ENCODE results near the gene EEF1A1.

DNA sequence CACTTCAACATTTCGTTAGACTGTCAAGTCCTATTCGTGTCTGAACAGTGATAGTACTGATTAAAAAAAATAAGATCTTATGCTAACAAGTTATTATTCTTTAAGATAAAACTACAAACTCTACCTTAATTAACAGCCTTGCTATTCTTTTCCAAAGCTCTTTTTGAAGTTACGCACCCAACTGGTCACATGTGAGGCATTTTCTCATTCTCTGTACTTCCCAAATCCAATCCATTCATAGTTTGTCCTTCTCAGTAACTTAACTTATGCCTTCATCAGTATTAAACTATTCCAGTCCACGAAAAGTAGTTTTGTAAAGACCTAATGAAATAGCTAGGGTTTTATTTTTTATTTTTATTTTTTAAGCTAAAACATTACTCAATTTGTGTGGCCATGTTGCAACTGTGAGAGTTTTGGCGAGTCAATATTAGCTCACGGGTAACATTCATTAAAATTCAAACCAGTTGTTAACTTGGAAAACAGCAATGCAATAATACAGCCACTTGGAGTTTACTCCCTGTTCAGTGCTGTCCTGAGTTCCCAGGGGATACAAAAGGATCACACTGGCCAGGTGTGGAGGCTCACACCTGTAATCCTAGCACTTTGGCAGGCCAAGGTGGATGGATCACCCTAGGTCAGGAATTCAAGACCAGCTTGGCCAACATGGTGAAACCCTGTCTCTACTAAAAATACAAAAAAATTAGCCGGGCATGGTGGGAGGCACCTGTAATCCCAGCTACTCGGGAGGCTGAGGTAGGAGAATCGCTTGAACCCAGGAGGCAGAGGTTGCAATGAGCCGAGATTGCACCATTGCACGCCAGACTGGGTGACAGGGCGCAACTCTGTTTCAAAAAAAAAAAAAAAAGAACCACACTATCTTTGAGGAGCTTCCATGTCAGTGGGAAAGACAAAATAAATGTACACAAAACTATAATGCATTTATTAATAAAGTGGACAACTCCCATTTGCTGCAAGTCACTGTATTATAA, 27.9 kb upstream of the EEF1A1 start:
- no peak for TF ChIP-seq POLR2A (IDR thresholded peaks at IDR 0.05)
- TF ChIP-seq, protein P1, sequence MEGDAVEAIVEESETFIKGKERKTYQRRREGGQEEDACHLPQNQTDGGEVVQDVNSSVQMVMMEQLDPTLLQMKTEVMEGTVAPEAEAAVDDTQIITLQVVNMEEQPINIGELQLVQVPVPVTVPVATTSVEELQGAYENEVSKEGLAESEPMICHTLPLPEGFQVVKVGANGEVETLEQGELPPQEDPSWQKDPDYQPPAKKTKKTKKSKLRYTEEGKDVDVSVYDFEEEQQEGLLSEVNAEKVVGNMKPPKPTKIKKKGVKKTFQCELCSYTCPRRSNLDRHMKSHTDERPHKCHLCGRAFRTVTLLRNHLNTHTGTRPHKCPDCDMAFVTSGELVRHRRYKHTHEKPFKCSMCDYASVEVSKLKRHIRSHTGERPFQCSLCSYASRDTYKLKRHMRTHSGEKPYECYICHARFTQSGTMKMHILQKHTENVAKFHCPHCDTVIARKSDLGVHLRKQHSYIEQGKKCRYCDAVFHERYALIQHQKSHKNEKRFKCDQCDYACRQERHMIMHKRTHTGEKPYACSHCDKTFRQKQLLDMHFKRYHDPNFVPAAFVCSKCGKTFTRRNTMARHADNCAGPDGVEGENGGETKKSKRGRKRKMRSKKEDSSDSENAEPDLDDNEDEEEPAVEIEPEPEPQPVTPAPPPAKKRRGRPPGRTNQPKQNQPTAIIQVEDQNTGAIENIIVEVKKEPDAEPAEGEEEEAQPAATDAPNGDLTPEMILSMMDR (IDR thresholded peaks at IDR 0.05): no peak

Measured in testis (tissue), 2 donors.